ENCODE results near the gene NCAPG2. TPM values are rescaled to one million over a fixed set of nuclear protein-coding genes. Genes with fewer than 3 reads are reported as not detected.

NCAPG2 gene
- polyA plus RNA-seq, 1 of the 3 experiments (the other 2 are of a cell fraction), result 25.0 TPM

- no peak for TF ChIP-seq RFX5 (IDR thresholded peaks at IDR 0.05; ENCODE audit: low read length)
- TF ChIP-seq TAF1 (IDR thresholded peaks at IDR 0.05; ENCODE audit: borderline replicate concordance, low read depth, low read length), result no peak
- no peak for TF ChIP-seq SIN3A (IDR thresholded peaks at IDR 0.05; ENCODE audit: borderline replicate concordance, low read depth, low read length)
- no peak for TF ChIP-seq EP300 (IDR thresholded peaks at IDR 0.05; ENCODE audit: borderline replicate concordance in 1 of 2, low read depth in 1 of 2, low read length in 1 of 2)
- TF ChIP-seq FOSL2 (IDR thresholded peaks at IDR 0.05; ENCODE audit: borderline replicate concordance, low read depth), result no peak
- no peak for TF ChIP-seq RCOR1 (IDR thresholded peaks at IDR 0.05; ENCODE audit: low read length)
- no peak for TF ChIP-seq MAX (IDR thresholded peaks at IDR 0.05; ENCODE audit: low read depth)
- no peak for TF ChIP-seq FOXJ3 (CRISPR knock-in tag; IDR thresholded peaks at IDR 0.05)
- no peak for TF ChIP-seq IRF3 (IDR thresholded peaks at IDR 0.05; ENCODE audit: low read depth, low read length)
- no peak for TF ChIP-seq POLR2AphosphoS5 (IDR thresholded peaks at IDR 0.05; ENCODE audit: low read depth, low read length)
- no peak for TF ChIP-seq MXI1 (IDR thresholded peaks at IDR 0.05; ENCODE audit: low read depth, low read length)
- TF ChIP-seq YY1 (IDR thresholded peaks at IDR 0.05; ENCODE audit: low read depth), result no peak
- no peak for TF ChIP-seq TCF12 (IDR thresholded peaks at IDR 0.05)
- no peak for TF ChIP-seq TEAD4 (IDR thresholded peaks at IDR 0.05; ENCODE audit: borderline replicate concordance, insufficient read depth)
- no peak for TF ChIP-seq ZBTB33 (IDR thresholded peaks at IDR 0.05; ENCODE audit: borderline replicate concordance, low read depth)
- TF ChIP-seq NRF1 (IDR thresholded peaks at IDR 0.05; ENCODE audit: low read depth, low read length), result no peak
- TF ChIP-seq PBX3 (IDR thresholded peaks at IDR 0.05), result no peak
- TF ChIP-seq RXRA (IDR thresholded peaks at IDR 0.05; ENCODE audit: borderline replicate concordance, low read depth), result no peak
- no peaks in the 10 kb centered on the region for H3F3A ChIP-seq (replicated peaks; ENCODE audit: insufficient read depth)
- H3K4me3 ChIP-seq (ENCODE audit: low read depth in 2 of 2, low read length in 1 of 2), result no peak overlapping the region
- WGBS (ENCODE audit: low lambda C conversion rate), result 99% methylated on average over 11 of the region's 11 CpGs
- H3K4me1 ChIP-seq (ENCODE audit: control insufficient read depth in 1 of 2, insufficient read depth in 2 of 2, low read depth in 1 of 2, low read length in 1 of 2), result no peaks in the 10 kb centered on the region; a peak in 1 of 4 replicates
- no peaks in the 10 kb centered on the region for H3K27me3 ChIP-seq (ENCODE audit: insufficient read depth)
- H2AFZ ChIP-seq (ENCODE audit: low read depth), result no peak overlapping the region
- H3K9ac ChIP-seq, result no peak overlapping the region
- POLR2A ChIA-PET, result no interaction called here
- no peak overlapping the region for H3K4me2 ChIP-seq
- DNase-seq, result no peak
- no peaks in the 10 kb centered on the region for H3K9me2 ChIP-seq
- no peaks in the 10 kb centered on the region for H4K20me1 ChIP-seq (ENCODE audit: insufficient read depth)
- H3K9me3 ChIP-seq, result no peaks in the 10 kb centered on the region
- peaks cover 4% of the 10 kb centered on the region; the same call in 1 of the 2 replicates for H3K79me2 ChIP-seq (ENCODE audit: insufficient read depth)
- CTCF ChIA-PET, result interaction anchor here (0.9 to 1.5 kb wide), 3 partner anchors 13 to 138 kb away, joined by 3 to 5 read pairs (median 3); no protein-coding TSS in a partner anchor
- H3K36me3 ChIP-seq (replicated peaks in 1 of 2; ENCODE audit: control insufficient read depth in 1 of 2, insufficient read depth in 2 of 2, low read length in 1 of 2), result peaks cover 19 to 25% of the 10 kb centered on the region in 2 experiments
- H3K27ac ChIP-seq (ENCODE audit: low read depth in 2 of 2, low read length in 1 of 2), result no peak overlapping the region
Observed at GRCh38 chr7:158633055-158633956, 71.3 kb downstream of the NCAPG2 start.

All from SK-N-SH (cell line).